ENCODE data around the gene ZNF219. TPM values are rescaled to one million over a fixed set of nuclear protein-coding genes. Genes with fewer than 3 reads are reported as not detected.
"Not testable (repeated sequence)": the region's sequence is repeated elsewhere in the genome, so short reads cannot be mapped to it uniquely, and the experiment has no call there.

The ZNF219 gene
- total RNA-seq, 3 donors from 2014 or later: 56.6 to 103 (median 58.2) TPM

GRCh38 chr14:21043387-21043973 lies 55.0 kb downstream of the ZNF219 start:
- no peak for TF ChIP-seq CTCF (IDR thresholded peaks at IDR 0.05)
- DNase-seq: no peak
- ATAC-seq: no peak
- Histone ChIP-seq H3K4me1 (ENCODE audit: low read depth) (peaks cover 29% of the 10 kb centered on the region), H3K36me3 (ENCODE audit: low read depth) (no peaks in the 10 kb centered on the region), H3K4me3 (no peak overlapping the region), H3K9me3 (no peaks in the 10 kb centered on the region)
- intact Hi-C loops (cut with DNase I, micrococcal nuclease): no loop called here

GRCh38 chr14:21042918-21043317 lies 55.5 kb downstream of the ZNF219 start:
- Histone ChIP-seq H3K4me3 (no peak overlapping the region), H3K9me3 (no peaks in the 10 kb centered on the region), H3K4me1 (ENCODE audit: low read depth) (peaks cover 35% of the 10 kb centered on the region), H3K36me3 (ENCODE audit: low read depth) (no peaks in the 10 kb centered on the region)
- ATAC-seq (no peak), DNase-seq (no peak)
- TF ChIP-seq CTCF (IDR thresholded peaks at IDR 0.05): no peak
- intact Hi-C loops (cut with DNase I, micrococcal nuclease): no loop called here

DNA sequence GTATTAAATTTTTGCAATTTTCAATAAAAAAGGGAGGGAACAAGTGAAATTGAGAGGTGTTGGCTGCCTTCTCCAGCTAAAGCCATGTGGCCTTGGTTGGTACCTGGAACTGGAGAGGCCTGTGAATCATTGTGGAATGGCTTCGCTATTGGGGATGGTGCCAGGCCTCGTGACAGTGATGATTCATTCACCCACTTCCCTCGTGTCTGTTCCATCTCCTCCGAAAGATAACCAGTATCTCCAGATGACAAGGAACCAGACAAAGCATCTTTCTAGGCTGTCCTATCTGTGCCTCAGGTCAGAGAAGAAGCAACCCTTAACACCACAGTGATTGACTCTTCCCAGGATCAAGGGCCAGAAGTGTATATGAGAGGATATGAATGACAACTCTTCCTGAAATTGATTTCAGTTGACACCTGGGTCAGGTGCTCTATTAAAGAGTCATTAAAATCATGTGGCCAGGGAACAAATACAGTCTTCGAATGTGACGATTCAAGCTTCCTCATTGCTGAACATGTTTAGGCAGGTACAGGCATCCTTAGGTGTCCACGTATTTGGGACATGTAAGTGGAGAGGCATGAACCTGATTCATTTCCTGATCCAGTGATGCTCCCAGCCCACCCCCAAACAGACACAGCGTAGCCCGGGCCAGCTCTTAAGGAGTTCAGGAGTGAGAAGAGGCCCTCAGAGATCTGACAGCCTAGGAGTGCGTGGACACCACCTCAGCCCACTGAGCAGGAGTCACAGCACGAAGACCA lies 56.6 kb downstream of the ZNF219 start, which contains the start of gene RNASE7:
Gene RNASE7 (plus strand): TSS at position 687 of the 758 bp plus-strand sequence. CDS start 631 bp downstream, outside the sequence.
- Histone ChIP-seq H3K4me3 (no peak within 1 kb of the TSS), H3K36me3 (ENCODE audit: low read depth) (no peaks in the 10 kb centered on the region), H3K4me1 (ENCODE audit: low read depth) (peaks cover 35% of the 10 kb centered on the region), H3K9me3 (no peaks in the 10 kb centered on the region)
- DNase-seq: no peak
- no peak for ATAC-seq
- intact Hi-C loops (cut with DNase I, micrococcal nuclease): no loop called here
- TF ChIP-seq CTCF (IDR thresholded peaks at IDR 0.05): no peak

DNA sequence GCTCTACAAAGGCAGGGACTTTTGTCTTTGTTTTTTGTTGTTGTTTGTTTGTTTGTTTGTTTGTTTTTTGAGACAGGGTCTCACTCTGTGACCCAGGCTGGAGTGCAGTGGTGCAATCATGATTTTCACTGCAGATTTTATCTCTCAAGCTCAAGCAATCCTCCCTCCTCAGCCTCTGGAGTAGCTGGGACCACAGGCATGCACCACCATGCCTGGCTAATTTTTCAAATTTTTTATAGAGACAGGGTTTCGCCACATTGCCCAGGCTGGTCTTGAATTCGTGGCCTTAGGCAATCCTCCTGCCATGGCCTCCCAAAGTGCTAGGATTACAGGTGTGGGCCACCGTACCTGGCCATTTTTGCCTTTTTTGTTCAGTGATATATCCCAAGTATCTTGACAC lies 57.5 kb downstream of the ZNF219 start:
- ATAC-seq; H3K9me3 ChIP-seq; H3K4me3 ChIP-seq; H3K36me3 ChIP-seq (ENCODE audit: low read depth); intact Hi-C loops (cut with DNase I, micrococcal nuclease); DNase-seq: not testable (repeated sequence)
- H3K4me1 ChIP-seq (ENCODE audit: low read depth): peaks cover 35% of the 10 kb centered on the region

DNA sequence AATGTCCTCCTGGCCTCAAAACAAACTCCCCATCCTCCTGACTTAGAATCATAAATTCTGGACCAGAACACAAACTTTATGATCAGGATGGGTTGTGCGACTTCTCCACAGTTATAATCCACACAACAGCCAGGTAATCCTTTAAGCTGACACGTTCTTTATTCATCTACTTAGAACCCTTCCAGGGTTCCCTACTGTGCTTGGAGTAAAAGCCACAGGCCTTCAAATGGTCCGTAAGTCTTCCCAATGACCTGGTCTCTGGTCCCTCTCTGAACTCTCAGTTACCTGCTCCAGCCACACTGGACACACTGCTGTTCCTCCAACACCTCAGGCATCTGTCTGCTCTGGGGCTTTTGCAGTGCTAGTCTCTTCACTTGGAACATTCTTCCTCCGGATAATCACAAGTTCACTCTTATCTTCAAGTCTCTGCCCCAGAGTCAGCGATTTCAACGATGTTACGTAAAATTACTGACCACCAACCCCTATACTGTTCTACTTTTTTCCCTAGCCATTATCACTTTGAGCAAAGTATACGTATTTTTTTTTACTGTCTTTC lies 58.0 kb downstream of the ZNF219 start:
- DNase-seq (no peak), ATAC-seq (no peak)
- TF ChIP-seq CTCF (IDR thresholded peaks at IDR 0.05): no peak
- no peak overlapping the region for H3K4me3 ChIP-seq
- no peaks in the 10 kb centered on the region for H3K9me3 ChIP-seq
- no peaks in the 10 kb centered on the region for H3K36me3 ChIP-seq (ENCODE audit: low read depth)
- intact Hi-C loops (cut with DNase I, micrococcal nuclease): no loop called here
- peaks cover 35% of the 10 kb centered on the region for H3K4me1 ChIP-seq (ENCODE audit: low read depth)

Other genes with a start within 250 kb of the ZNF219 start
- not detected for gene RNASE3, start 207.3 kb downstream of the ZNF219 start, total RNA-seq
- 1 to 10 TPM in 1 of 3 donors, under 1 TPM in 1, not detected in 1; 0.96 to 4.0 TPM for gene RNASE2, start 143.2 kb downstream of the ZNF219 start, total RNA-seq
- 10 to 100 TPM; 61.1 to 87.3 (median 73.1) TPM for gene METTL17, start 108.7 kb downstream of the ZNF219 start, total RNA-seq
- gene SLC39A2, start 99.4 kb downstream of the ZNF219 start, total RNA-seq: 1 to 10 TPM in 2 of 3 donors, under 1 TPM in 1; 0.28 to 4.9 (median 2.0) TPM
- 100 to 1,000 TPM; 156 to 212 (median 188) TPM for gene NDRG2, start 73.6 kb downstream of the ZNF219 start, total RNA-seq
- gene TPPP2, start 68.4 kb downstream of the ZNF219 start, total RNA-seq: 1 to 10 TPM in 1 of 3 donors, under 1 TPM in 1, not detected in 1; 0.58 to 2.3 TPM
- not detected for gene RNASE13, start 63.8 kb downstream of the ZNF219 start, total RNA-seq
- gene RNASE7, start 56.3 kb downstream of the ZNF219 start, total RNA-seq: under 1 TPM in 2 of 3 donors, not detected in 1; 0.19 to 0.32 TPM
- gene RNASE8, start 40.8 kb downstream of the ZNF219 start, total RNA-seq: not detected
- 10 to 100 TPM; 44.3 to 69.3 (median 47.8) TPM for gene ARHGEF40, start 28.4 kb downstream of the ZNF219 start, total RNA-seq
- 10 to 100 TPM; 20.2 to 46.0 (median 43.9) TPM for gene TMEM253, start 2.4 kb upstream of the ZNF219 start, total RNA-seq
- gene OR5AU1, start 57.4 kb upstream of the ZNF219 start, total RNA-seq: not detected
- 100 to 1,000 TPM; 273 to 334 (median 312) TPM for gene HNRNPC, start 170.8 kb upstream of the ZNF219 start, total RNA-seq
- gene RPGRIP1, start 181.4 kb upstream of the ZNF219 start, total RNA-seq: under 1 TPM in 2 of 3 donors, not detected in 1; 0.09 to 0.20 TPM

All from mucosa of descending colon (tissue), 3 donors.